H54 (cell line): ENCODE results near the gene HMCES.
A peak's percentile ranks its signal among the peaks of the same experiment; 100 is the strongest.

Experiments used
- DNase-seq: peaks from one replicate; pipeline ENCODE4 v3.0.0; 2011; ENCODE audit warnings: low spot score, mixed read lengths; ENCODE audit not compliant: insufficient read length
- FAIRE-seq: peaks from 3 replicates; lab custom pipeline; 2011; peaks lifted over from hg19 to GRCh38; lab: Jason Lieb, UNC
- POLR2A ChIP-seq: IDR thresholded peaks from 2 replicates; pipeline ENCODE4 v1.6.1; 2011; ENCODE audit warnings: low read depth, mild to moderate bottlenecking, low read length

The HMCES gene

GRCh38 chr3:129295286-129295685 lies 16.6 kb downstream of the HMCES start:
- no peak for TF ChIP-seq POLR2A
- no peak for FAIRE-seq
- DNase-seq: no peak

GRCh38 chr3:129304146-129304961 lies 25.7 kb downstream of the HMCES start:
- no peak for TF ChIP-seq POLR2A
- FAIRE-seq (no peak), DNase-seq (no peak)

DNA sequence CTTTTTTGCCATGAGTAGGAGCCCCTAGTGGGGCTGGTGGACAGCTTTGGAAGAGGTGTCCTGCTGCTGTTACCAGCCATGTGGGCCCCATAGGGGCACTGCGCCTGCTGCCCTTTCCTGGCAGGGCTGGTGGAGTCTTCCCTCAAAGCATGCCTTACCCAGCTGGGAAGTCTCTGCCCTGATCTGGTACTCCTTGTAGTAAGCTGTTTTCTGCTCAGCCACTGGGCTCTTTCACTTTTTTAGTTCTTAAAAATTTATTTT lies 26.2 kb downstream of the HMCES start:
- FAIRE-seq: no peak
- no peak for TF ChIP-seq POLR2A
- no peak for DNase-seq

GRCh38 chr3:129305592-129306091 lies 27.0 kb downstream of the HMCES start:
- FAIRE-seq (no peak), DNase-seq (no peak)
- TF ChIP-seq POLR2A: no peak

GRCh38 chr3:129308636-129309035 lies 30.0 kb downstream of the HMCES start:
- TF ChIP-seq POLR2A: no peak
- no peak for FAIRE-seq
- no peak for DNase-seq

DNA sequence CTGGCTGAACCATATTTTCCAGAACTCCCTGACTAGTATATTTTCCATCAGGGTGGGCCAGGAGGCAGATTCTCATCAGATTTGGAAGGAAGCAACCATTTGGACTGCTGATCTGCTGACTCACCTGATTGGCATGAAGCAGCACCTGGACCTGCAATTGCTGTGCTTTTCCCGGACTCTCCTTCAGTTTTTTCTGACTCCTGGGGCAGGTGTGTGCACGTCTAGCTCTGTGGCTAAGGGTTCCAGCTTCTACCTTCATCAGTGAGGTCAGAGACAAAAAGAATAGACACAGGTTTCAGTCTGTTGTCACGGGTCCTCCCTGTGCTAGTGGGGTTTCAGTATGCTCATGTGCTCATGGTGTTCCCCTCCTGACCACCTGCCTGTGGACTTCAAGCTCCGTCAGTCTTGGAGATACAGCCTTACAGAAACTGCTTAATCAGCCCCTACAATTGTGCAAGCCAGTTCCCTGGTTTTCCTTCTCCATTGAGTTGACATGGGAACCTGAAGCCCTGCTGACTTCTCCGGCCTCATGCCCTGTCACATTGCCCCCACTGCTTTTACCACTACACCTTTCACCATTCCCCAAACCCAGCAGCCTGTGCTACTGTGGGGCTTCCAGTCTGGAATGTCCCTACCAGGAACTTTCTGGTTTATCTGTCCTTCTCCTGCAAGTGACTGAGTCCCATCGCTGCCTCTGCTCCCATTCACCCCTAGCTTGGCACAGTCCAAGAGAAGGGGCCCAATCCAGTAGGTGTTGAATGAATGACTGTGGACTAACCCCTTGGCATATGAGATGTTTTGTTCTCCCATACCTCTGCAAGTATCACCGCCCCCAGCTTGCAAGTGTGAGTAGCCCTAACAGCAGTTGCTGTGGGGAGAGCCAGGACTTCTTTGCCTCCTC lies 31.7 kb downstream of the HMCES start:
- no peak for TF ChIP-seq POLR2A
- FAIRE-seq: no peak
- DNase-seq: no peak

GRCh38 chr3:129311054-129311902 lies 32.6 kb downstream of the HMCES start:
- no peak for TF ChIP-seq POLR2A
- DNase-seq (no peak), FAIRE-seq (no peak)

GRCh38 chr3:129312021-129312639 lies 33.5 kb downstream of the HMCES start:
- no peak for DNase-seq
- FAIRE-seq: no peak
- no peak for TF ChIP-seq POLR2A

- TF ChIP-seq POLR2A: no peak
- no peak for FAIRE-seq
- no peak for DNase-seq
These were observed 34.2 kb downstream of the HMCES start for GRCh38 chr3:129312671-129313414.

DNA sequence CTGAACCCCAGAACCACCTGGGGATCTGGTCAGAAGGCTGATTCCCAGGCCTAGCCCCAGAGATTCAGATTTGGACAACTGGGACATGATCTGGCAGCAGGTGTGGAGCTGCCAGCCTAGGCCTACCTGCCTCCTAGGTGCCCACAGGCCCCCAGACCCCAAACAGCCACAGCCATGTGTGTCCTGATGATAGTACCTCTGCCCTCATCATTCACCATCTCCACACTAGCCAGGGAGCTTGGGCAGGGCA lies 34.7 kb downstream of the HMCES start:
- FAIRE-seq: no peak
- no peak for DNase-seq
- 0 out of 2 replicates have a peak, but pooled peaks have one; percentile 21 for TF ChIP-seq POLR2A

GRCh38 chr3:129313665-129314385 lies 35.2 kb downstream of the HMCES start:
- no peak; the same call in 1 of the 2 replicates for TF ChIP-seq POLR2A
- DNase-seq (no peak), FAIRE-seq (no peak)

DNA sequence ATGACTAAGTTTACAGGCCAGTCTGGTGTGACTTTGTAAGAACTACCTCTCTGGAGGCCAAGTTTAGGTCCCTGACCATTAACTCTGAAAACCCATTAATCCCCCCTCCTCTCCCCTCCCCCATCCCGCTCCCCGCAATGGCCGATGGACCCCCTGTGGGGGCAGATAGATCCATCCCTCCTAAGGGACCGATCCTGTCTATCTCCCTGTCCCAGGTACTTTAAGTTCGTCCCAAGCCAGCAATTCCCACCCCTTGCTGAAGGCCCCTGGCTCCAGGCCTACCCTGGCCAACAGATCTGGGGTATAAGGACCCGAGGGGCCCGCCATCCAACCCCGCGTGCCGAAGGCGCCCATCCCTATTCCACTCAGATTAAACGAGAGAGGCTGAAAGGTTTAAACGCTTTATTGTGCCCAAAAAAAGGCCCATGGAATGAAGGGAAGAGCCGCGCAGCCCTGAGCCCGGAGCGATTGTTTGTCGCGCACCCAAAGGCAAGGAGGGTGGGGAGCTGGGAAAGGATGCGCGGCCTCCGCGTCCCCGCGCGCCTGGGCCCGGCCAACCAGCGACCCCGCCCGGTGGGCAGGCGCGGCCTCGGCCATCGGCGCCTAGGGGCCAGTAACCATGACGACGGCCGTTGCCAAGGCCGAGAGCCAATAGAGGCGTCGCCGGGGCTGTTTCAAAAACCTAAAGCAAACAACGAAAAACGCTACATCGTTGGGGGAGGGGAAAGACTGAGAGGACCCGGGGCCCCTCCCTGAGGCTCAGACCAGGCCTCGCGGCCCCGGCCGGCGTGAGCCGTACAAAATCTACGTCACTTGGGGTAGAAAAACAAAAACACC lies 35.9 kb downstream of the HMCES start:
- FAIRE-seq (no peak), DNase-seq (peak; percentile 87)
- no peak; the same call in 1 of the 2 replicates for TF ChIP-seq POLR2A
